Measurements from ENCODE around the gene SCN2A.
A peak's percentile ranks its signal among the peaks of the same experiment; 100 is the strongest.

The SCN2A gene

GRCh38 chr2:165427686-165428085 lies 188.5 kb downstream of the SCN2A start:
- no peak for DNase-seq

- DNase-seq = peak; percentile 33
These were observed 189.7 kb downstream of the SCN2A start for GRCh38 chr2:165428926-165429325.

GRCh38 chr2:165431014-165431413 lies 191.8 kb downstream of the SCN2A start:
- DNase-seq = no peak

- DNase-seq = no peak
These were observed 193.2 kb downstream of the SCN2A start for GRCh38 chr2:165432234-165432966.

GRCh38 chr2:165434865-165435496 lies 195.8 kb downstream of the SCN2A start:
- DNase-seq = no peak

- no peak for DNase-seq
These were observed 196.4 kb downstream of the SCN2A start for GRCh38 chr2:165435611-165436010.

GRCh38 chr2:165436559-165436958 lies 197.3 kb downstream of the SCN2A start:
- DNase-seq = no peak

GRCh38 chr2:165440367-165440766 lies 201.2 kb downstream of the SCN2A start:
- DNase-seq = peak; percentile 72

All from fibroblast of skin of right biceps (primary cell).